Mesenteric fat pad (tissue), 1 donor: ENCODE results near the gene SH2D1B. TPM values are rescaled to one million over a fixed set of nuclear protein-coding genes. Genes with fewer than 3 reads are reported as not detected.
"Not testable (repeated sequence)": the region's sequence is repeated elsewhere in the genome, so short reads cannot be mapped to it uniquely, and the experiment has no call there.

ENCODE experiments used
- DNase-seq: peaks from one replicate; pipeline ENCODE4 v3.0.0-alpha.2; 2020; ENCODE audit warnings: low spot score
- long read RNA-seq: library from polyadenylated mRNA; unstranded; transcript quantifications from one replicate; pipeline ENCODE4 v2.0.0, GENCODE V29; 2020
- total RNA-seq: library from RNA; stranded (reverse); fragmentation: NEBNext Ultra II Directional; extraction: Animal tissue kit (Norgen Biotek cat#: 25700); gene quantifications from one replicate; pipeline ENCODE4 v1.2.1, GENCODE V29; 2021
- donor health status: DM: yes; HTN: yes; CAD: no.

The SH2D1B gene, protein sequence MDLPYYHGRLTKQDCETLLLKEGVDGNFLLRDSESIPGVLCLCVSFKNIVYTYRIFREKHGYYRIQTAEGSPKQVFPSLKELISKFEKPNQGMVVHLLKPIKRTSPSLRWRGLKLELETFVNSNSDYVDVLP
- 0.61 TPM for total RNA-seq
- long read RNA-seq, partial matches to known transcripts = 0 of 1 reads
- long read RNA-seq, other reads (novel, unspliced or antisense) = 0 of 1 reads

DNA sequence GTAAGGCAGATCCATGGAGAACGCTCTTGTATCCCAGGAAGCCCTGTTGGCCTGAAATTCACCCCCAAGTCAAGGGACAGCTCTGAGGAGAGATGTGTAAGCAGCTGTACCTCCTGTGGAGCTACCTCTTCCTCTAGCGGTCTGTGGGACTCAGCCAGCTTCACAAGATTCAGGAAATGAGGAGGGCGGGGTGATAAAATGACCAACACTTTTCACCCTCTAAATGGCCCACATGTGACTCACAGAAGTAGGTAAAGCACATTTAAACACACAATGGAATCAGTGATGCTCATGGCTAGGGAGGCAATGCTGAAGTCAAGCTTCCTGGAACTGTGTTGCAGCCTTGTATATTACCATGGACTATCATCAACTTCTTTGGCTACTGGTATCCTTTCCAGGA, at the start of gene SH2D1B:
TSS of gene SH2D1B (minus strand) at position 135 of the 400 bp plus-strand sequence. CDS start at position 15, 120 bp downstream.
- no peak for DNase-seq

DNA sequence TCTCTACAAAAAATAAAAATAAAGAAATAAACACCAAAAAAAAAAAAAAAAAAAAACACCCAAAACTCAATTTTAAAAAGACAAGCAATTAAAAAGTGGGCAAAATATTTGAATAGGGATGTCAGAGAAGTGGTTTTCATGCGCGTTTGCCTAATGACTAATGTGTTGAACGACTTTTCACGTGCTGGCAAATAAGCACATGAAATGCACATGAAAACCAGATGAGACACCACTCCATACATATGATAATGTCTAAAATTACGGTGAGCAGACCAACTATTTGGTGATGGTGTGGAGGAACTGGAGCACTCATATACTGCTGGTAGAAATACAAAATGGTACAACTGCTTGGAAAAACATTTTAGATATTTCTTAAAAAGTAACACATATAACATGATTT, 46.3 kb upstream of the SH2D1B start:
- no peak for DNase-seq

DNA sequence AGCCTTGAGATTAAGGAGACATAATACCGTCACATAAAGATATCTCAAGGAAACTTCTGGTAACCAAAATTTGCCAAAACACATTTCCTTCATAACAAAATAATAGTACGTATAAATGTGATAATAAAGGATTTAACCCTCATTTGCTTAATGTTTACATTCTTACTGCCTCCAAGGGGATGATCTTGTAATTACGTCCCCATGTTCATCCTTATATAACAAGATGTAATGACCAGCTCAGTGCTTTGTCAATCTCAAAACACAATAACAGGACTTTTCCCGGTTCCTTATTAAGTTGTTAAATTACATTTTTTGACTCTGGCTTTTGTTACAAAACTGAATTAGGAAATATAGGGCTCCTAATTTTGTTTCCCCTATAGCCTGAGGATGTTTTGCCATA, 44.4 kb upstream of the SH2D1B start:
- no peak for DNase-seq

DNA sequence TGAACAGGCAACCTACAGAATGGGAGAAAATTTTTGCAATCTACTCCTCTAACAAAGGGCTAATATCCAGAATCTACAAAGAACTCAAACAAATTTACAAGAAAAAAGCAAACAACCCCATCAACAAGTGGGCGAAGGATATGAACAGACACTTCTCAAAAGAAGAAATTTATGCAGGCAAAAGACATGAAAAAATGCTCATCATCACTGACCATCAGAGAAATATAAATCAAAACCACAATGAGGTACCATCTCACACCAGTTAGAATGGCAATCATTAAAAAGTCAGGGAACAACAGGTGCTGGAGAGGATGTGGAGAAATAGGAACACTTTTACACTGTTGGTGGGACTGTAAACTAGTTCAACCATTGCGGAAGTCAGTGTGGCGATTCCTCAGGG, 42.4 kb upstream of the SH2D1B start:
- DNase-seq = not testable (repeated sequence)

DNA sequence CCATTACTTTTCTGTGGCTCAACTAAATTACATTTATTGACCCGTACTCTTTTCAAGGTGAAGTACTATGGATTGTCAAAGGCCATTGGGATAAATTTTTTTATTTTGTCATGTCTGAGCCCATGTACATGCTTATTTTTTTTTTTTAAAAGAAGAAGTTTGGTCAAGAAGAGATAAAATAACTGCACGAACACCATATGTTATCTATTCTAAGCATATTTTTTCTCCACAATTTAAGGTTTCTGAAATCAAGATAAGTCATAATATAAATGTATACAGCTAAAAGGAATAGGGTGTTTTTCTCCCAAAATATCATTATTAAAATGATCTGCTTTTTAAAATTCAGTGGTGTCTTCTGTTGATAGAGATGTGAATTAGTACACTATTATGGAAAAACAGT, 35.0 kb upstream of the SH2D1B start:
- no peak for DNase-seq

DNA sequence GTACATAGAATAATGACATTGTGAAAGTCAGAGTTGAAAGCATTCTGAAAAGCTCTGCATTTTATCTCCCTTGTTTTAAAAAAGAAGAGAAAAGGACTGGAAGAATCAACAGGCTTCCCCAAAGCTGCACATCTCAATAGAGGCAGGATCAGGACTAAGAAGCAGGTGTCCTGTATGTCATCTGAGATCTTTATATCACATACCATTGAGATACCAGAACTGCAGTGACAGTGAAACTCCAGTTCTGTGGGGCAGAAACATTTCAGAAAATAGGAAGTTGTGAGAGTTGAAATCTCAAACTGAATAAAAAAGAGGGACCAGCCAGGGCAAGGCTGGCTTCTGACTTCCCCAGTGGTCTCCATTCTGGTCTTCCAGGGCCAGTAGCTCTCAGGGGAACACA, 33.0 kb upstream of the SH2D1B start:
- no peak for DNase-seq

DNA sequence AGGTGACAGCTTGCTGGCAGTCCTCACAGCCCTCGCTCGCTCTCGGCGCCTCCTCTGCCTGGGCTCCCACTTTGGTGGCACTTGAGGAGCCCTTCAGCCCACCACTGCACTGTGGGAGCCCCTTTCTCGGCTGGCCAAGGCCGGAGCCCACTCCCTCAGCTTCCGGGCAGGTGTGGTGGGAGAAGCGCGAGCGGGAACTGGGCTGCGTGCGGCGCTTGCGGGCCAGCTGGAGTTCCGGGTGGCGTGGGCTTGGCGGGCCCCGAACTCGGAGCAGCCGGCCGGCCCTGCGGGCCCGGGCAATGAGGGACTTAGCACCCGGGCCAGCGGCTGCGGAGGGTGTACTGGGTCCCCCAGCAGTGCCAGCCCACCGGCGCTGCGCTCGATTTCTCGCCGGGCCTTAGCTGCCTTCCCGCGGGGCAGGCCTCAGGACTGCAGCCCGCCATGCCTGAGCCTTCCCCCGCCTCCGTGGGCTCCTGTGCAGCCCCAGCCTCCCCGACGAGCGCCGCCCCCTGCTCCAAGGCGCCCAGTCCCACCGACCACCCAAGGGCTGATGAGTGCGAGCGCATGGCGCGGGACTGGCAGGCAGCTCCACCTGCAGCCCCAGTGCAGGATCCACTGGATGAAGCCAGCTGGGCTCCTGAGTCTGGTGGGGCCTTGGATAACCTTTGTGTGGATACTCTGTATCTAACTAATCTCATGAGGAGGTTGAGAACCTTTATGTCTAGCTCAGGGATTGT, 21.2 kb upstream of the SH2D1B start:
- DNase-seq = not testable (repeated sequence)

DNA sequence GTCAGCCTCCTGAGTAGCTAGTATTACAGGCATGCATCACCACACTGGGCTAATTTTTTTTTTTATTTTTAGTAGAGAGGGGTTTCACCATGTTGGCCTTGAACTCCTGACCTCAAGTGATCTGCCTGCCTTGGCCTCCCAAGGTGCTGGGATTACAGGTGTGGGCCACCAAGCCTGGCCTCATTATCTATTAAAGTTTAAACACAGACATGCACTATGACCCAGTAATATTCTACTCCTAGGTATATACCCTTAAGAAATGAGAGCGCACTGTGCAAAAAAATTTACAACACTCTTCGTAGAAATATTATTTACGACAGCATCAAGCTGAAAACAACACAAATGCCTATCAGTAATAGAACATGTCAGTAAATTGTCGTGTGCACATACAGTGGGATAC, 18.6 kb upstream of the SH2D1B start:
- no peak for DNase-seq

DNA sequence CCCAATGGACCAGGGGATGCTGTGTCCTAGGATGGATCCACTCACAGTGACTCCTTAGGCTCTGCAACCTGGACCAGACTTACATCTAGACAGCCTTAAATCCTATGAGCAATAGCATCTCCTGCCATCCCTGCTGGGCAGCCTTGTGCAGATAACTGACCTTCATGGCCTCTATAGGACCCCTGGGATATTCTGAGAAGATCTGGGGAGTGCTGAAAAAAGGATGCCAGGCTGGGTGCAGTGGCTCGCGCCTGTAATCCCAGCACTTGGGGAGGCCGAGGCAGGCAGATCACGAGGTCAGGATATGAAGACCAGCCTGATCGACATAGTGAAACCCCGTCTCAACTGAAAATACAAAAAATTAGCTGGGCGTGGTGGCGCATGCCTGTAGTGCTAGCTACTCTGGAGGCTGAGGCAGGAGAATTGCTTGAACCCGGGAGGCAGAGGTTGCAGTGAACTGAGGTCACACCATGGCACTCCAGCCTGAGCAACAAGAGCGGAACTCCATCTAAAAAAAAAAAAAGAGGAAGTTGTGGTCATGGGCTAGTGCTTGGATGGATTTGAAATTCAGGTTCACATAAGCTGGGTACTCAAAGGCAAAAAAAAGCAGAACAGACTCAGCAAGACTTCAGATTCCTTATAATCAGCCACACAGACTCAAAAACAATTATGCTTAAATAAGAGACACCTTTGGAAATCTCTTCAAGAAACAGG, 10.9 kb upstream of the SH2D1B start:
- DNase-seq = no peak

DNA sequence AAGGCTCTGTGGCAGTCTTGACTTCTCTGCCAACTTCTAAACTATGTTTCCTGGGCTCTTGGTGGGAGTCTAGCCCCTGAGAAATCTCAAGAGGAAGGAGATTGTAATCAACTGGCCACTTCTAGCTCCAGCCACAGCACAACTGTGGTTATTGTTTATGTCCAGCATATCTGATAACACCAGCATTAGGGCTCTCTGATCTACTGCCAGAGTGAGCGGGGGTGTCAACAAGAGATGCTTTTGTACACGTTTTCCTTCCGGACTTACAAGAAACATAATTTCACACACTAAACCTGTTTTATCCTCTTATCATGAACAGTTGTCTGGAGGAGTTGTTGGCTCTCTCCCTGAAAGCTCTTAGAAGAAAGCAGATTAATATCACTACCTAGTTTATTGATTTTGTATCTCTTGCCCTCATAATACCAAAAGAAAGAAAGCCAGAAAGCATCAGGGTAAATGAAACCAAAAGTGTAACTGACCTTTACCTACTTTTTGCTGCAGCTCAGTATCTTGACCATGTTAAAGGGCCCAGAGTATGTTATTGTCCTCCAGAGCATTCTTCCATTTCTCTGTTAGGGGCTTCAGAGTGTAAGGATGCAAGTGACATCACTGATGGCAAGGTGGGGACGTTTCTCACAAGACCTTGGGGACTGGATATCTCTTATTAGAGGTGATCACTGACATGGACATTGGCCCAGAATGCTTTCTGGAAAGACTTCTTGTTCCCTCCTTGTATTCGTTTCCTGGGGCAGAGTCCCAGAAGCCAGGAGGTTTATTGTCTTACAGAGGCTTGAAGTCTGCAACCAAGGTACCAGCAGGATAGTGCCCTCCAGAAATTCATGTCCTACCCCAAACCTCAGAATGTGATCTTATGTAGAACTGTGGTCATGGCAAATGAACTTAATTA, 9.6 kb upstream of the SH2D1B start:
- DNase-seq = no peak

DNA sequence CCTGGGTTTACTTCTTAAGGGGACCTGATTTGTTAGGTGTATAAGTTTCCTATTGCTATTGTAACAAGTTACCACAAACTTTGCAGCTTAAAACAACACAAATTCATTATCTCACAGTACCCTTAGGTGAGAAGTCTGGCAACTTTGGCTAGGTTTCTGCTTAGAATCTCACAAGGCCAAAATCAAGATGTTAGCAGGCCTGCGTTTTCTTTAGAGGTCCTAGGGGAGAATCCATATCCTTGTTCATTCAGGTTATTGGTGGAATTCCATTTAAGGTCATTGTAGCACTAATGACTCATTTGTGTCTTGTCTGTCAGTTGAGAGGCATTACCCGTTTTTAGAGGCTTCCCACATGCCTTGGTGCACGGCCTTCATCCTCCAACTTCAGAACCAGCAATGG, 8.2 kb upstream of the SH2D1B start:
- no peak for DNase-seq

DNA sequence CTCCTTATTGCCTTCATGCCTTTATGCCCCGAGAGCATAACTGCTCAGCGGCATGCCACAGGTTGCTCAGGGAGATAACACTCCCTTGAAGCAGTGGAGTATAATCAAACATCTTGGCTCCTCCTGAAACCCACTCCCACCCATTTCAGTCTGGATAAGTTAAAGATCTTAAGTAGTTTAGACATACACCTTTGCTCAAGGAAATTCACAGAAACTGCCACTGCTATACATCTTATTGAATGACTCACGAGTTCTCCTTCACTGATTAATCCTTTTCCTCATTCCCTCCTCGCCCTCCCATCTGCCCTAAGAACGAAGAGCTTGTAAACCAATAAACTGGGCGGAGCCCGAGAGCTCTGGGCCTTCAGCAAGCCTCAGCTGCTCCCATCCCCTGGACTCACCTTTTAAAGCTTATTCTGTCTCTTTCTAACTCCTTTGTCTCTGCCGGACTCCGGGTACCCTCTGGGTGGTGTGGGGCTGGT, 7.6 kb upstream of the SH2D1B start:
- not testable (repeated sequence) for DNase-seq

DNA sequence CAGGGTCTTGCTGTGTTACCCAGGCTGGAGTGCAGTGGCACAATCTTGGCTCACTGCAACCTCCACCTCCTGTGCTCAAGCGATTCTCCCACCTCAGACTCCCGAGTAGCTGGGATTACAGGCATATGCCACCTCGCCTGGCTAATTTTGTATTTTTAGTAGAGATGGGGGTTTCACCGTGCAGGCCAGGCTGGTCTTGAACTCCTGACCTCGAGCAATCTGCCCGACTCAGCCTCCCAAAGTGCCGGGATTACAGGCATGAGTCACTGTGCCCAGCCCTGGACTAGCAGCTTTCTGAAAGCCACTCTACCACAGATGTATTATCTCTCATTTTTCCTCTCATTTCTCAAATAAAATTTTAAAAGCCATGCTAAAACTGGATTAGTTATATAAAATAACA, 6.6 kb upstream of the SH2D1B start:
- not testable (repeated sequence) for DNase-seq

DNA sequence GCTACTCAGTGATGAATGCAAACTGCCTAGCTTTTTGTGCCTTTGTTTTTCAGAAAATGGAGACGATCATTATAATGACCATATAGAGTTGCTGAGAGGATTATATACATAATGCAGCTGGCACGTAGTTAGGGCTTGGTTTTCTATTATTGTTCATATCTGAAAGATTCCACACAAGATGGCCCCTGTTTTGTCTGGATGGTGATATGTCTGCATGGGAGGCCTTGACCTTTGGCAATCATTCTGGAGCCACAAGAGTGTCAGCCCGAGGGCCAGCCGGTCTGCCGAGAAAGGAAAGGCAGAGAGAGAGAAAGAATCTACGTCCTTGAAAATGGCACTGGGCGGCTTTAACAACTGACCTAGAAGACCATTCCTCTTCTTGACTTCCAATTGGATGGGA, 5.7 kb upstream of the SH2D1B start:
- no peak for DNase-seq

DNA sequence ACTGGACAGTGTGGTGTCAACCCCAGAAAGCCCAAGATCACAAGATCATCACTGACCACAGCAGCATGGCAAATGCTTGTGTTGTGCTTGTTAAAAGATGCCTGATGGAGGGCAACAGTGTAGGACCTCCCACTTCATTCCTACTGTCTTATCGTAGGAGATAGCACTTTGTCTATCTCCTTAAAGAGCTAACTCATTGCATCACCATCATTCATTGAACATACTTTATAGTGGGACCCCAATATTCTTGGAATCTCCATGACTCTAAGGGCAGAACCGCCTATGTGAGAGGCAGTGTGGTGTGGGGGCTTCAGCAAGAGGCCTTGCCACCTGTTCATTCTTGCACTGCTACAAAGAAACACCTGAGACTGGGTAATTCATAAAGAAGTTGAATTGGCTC, 5.0 kb upstream of the SH2D1B start:
- no peak for DNase-seq

DNA sequence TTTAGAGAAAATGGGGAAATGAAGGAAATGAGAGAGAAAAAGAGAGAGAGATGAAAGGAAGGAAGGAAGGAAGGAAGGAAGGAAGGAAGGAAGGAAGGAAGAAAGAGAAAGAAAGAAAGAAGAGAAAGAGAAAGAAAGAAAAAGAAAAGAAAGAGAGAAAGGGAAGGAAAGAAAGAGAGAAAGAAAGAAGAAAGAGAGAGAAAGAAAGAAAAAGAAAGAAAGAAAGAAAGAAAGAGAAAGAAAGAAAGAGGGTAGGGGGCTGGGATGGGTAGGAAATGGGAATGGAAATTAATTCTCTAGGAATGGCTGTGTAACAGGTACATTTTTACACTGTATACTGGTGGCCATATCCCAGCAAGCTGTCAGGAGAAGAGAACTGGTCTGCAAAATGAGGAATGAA, 4.3 kb upstream of the SH2D1B start:
- DNase-seq = no peak

DNA sequence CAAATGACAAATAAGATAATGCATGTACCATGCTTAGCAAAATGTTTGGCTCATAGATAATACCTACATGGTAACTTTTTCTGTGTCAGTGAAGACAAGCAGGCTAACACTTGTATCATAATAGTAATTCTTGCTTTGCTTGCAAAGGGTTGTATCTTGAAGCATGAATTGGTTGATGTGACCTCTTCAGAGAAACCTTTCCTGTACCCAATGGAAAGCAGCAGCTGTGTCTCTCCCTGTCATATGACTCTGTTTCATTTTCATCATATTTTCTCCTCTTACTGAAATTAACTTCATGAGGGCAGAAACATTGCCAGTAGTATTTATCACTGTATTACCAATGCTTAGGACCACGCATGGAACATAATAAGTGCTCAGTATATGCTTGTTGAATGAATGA, 4.4 kb downstream of the SH2D1B start:
- no peak for DNase-seq

DNA sequence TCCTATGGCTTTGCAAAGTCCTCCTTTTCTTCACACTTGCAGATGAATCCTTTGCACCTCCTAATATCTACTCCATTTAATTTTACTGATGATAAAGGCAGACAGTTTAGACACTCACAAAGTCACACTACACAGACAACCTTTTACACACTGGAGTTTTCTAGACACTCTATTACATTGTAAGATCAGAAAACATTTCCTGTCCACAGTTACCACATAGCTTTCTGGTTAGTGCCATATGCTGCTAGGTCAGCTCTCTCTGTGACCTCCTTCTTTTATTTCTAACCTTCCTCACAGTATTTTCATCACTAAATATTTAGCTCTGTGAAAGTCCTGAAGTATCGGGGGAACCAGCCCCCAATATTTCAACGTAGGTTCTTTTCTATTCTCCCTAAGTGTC, 5.1 kb downstream of the SH2D1B start:
- DNase-seq = no peak

DNA sequence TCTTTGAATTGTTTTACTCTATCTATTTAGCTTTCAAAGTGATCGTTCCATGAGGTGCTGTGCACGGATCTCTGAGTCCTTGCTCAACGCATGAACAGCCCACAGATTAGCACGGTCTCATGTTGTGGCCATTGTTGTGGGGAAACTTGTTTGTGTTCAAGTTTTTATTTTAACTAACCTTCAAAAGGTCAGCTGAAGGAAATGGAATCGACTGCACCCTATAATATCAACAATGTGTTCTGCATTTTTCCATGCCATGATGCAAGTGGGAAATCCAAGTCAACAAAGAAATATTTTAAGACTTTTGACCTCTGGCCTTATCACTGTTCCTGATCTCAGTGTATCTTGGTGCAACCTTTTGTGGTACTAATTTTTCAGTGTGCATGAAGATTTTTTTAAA, 6.1 kb downstream of the SH2D1B start:
- no peak for DNase-seq

DNA sequence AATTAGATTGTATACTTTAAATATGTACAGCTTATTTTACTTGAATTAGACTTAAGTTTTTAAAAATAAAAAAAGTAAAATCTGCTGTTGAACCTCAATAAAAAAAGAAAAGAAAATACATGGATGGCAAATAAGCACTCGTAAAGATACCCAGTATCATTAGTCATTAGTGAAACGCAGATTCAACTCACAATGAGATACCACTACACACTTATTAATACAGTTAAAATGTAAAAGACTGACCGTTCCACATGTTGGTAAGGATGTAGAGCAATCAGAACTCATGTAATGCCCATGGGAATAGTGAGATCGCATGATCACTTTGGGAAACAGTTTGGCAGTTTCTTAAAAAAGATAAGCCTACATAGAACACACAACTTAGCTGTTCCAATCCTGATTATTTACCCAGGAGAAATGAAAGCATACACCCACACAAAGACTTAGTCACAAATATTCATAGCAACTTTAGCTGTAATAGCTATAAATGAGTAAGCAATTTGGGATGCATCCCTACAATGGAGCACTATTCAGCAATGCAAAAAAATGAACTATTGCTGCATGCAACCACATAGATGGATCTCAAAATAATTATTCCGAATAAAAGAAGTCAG, 7.3 kb downstream of the SH2D1B start:
- no peak for DNase-seq

DNA sequence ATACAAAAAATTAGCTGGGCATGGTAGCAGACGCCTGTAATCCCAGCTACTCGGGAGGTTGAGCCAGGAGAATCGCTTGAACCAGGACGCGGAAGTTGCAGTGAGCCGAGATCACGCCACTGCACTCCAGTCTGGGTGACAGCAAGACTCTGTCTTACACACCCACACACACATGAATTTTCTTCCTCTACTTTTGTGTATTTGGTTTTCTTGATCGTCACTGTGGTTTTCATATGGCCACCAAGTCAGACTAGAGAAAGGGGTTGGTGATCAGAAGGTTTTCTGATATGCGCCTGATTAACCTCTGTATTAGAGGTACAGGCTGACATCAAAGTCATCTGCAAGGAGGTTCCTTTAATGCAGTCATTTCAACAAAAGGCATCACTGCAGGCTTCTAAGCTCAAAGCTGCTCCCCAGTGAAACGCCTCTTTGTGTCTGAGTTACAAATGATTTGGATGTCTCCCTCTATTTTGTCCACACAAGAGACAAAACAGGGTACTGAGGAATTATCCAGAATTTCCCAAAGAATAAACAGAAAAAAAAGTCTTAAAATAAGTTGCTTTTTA, 11.1 kb downstream of the SH2D1B start:
- no peak for DNase-seq
